Measurements from ENCODE around the gene SDF4.
"Not testable (repeated sequence)": the region's sequence is repeated elsewhere in the genome, so short reads cannot be mapped to it uniquely, and the experiment has no call there.

SDF4 gene

GRCh38 chr1:1199961-1200875, 31.6 kb downstream of the SDF4 start:
- DNase-seq (ENCODE audit: low read depth in 1 of 2, low spot score in 1 of 2) = no peak

- no peak for DNase-seq (ENCODE audit: low read depth in 1 of 2, low spot score in 1 of 2)
Measured at GRCh38 chr1:1199141-1199960, 32.5 kb downstream of the SDF4 start.

GRCh38 chr1:1198423-1199140, 33.2 kb downstream of the SDF4 start:
- no peak for DNase-seq (ENCODE audit: low read depth in 1 of 2, low spot score in 1 of 2)

GRCh38 chr1:1197551-1198422, 34.0 kb downstream of the SDF4 start:
- DNase-seq (ENCODE audit: low read depth in 1 of 2, low spot score in 1 of 2) = no peak

- no peak for DNase-seq (ENCODE audit: low read depth in 1 of 2, low spot score in 1 of 2)
Measured at GRCh38 chr1:1197188-1197500, 34.7 kb downstream of the SDF4 start.

- DNase-seq (ENCODE audit: low read depth in 1 of 2, low spot score in 1 of 2) = no peak
Measured at GRCh38 chr1:1196431-1197187, 35.2 kb downstream of the SDF4 start.

GRCh38 chr1:1195726-1196125, 36.1 kb downstream of the SDF4 start:
- DNase-seq (ENCODE audit: low read depth in 1 of 2, low spot score in 1 of 2) = not testable (repeated sequence)

- DNase-seq (ENCODE audit: low read depth in 1 of 2, low spot score in 1 of 2) = no peak
Measured at GRCh38 chr1:1194723-1195122, 37.1 kb downstream of the SDF4 start.

- no peak for DNase-seq (ENCODE audit: low read depth in 1 of 2, low spot score in 1 of 2)
Measured at GRCh38 chr1:1191734-1192133, 40.1 kb downstream of the SDF4 start.

- DNase-seq (ENCODE audit: low read depth in 1 of 2, low spot score in 1 of 2) = no peak
Measured at GRCh38 chr1:1189111-1189510, 42.7 kb downstream of the SDF4 start.

GRCh38 chr1:1187938-1188337, 43.9 kb downstream of the SDF4 start:
- DNase-seq (ENCODE audit: low read depth in 1 of 2, low spot score in 1 of 2) = no peak

GRCh38 chr1:1185101-1185765, 46.6 kb downstream of the SDF4 start:
- DNase-seq (ENCODE audit: low read depth in 1 of 2, low spot score in 1 of 2) = no peak

- no peak for DNase-seq (ENCODE audit: low read depth in 1 of 2, low spot score in 1 of 2)
Measured at GRCh38 chr1:1183833-1184775, 47.7 kb downstream of the SDF4 start.

- DNase-seq (ENCODE audit: low read depth in 1 of 2, low spot score in 1 of 2) = no peak
Measured at GRCh38 chr1:1183221-1183747, 48.5 kb downstream of the SDF4 start.

GRCh38 chr1:1182491-1183220, 49.1 kb downstream of the SDF4 start:
- no peak for DNase-seq (ENCODE audit: low read depth in 1 of 2, low spot score in 1 of 2)

- DNase-seq (ENCODE audit: low read depth in 1 of 2, low spot score in 1 of 2) = no peak
Measured at GRCh38 chr1:1181938-1182410, 49.8 kb downstream of the SDF4 start.

Data from stimulated activated CD4-positive, alpha-beta T cell treated with anti-CD3 and anti-CD28 coated beads, Interleukin-15, amount 100 ng/mL, for 1 hour (primary cell).